Erythroblast (primary cell): ENCODE measurements around the gene PYGO2.

ENCODE experiments used
- GATA1 ChIP-seq: IDR thresholded peaks from 2 replicates; pipeline ENCODE4 v1.6.1; 2011; ENCODE audit warnings: low read depth, mild to moderate bottlenecking, control low read depth, low read length, moderate library complexity
- POLR2A ChIP-seq: IDR thresholded peaks from 2 replicates; pipeline ENCODE4 v1.6.1; 2011; ENCODE audit warnings: mild to moderate bottlenecking, low read length

- TF ChIP-seq POLR2A (no peak), GATA1 (no peak)
Observed at GRCh38 chr1:154972213-154972516, 10.6 kb upstream of the PYGO2 start.
